KMS-11 (cell line): ENCODE data around the gene ITPRID2.

ENCODE experiments used
- H2AFZ ChIP-seq: fragments of 200-600 bp; sonication (generic); 2 replicates; pipeline ENCODE4 v1.6.1; 2016; ENCODE audit warnings: antibody characterized with exemption, mixed run types, low read depth
- H3K27ac ChIP-seq: fragments of 200-600 bp; sonication (generic); 2 replicates; pipeline ENCODE4 v1.6.1; 2016; ENCODE audit warnings: mild to moderate bottlenecking, mixed run types
- H3K27me3 ChIP-seq: fragments of 200-600 bp; sonication (generic); 2 replicates; pipeline ENCODE4 v1.6.1; 2017; ENCODE audit warnings: mild to moderate bottlenecking, low read depth, mixed run types, moderate library complexity; ENCODE audit not compliant: insufficient read depth
- H3K36me3 ChIP-seq: fragments of 200-600 bp; sonication (generic); 2 replicates; pipeline ENCODE4 v1.6.1; 2017; ENCODE audit warnings: mild to moderate bottlenecking, mixed run types; ENCODE audit not compliant: insufficient read depth
- H3K4me1 ChIP-seq: fragments of 200-600 bp; sonication (generic); 2 replicates; pipeline ENCODE4 v1.6.1; 2016; ENCODE audit warnings: mild to moderate bottlenecking, low read depth, mixed run types; ENCODE audit not compliant: poor library complexity, severe bottlenecking
- H3K4me2 ChIP-seq: fragments of 200-600 bp; sonication (generic); 2 replicates; pipeline ENCODE4 v1.7.0; 2016; ENCODE audit warnings: mild to moderate bottlenecking, mixed run types
- H3K4me3 ChIP-seq: fragments of 200-600 bp; sonication (generic); IDR thresholded peaks from 2 replicates; pipeline ENCODE4 v1.6.1; 2017; ENCODE audit warnings: low read depth, low read length, mixed read lengths; ENCODE audit not compliant: insufficient read depth
- H3K79me2 ChIP-seq: fragments of 200-600 bp; sonication (generic); 2 replicates; pipeline ENCODE4 v1.6.1; 2016; ENCODE audit warnings: low read depth, mixed run types; ENCODE audit not compliant: insufficient read depth
- H3K9ac ChIP-seq: fragments of 200-600 bp; sonication (generic); 2 replicates; pipeline ENCODE4 v1.6.1; 2016; ENCODE audit warnings: mild to moderate bottlenecking, mixed run types
- H4K20me1 ChIP-seq: fragments of 200-600 bp; sonication (generic); 2 replicates; pipeline ENCODE4 v1.6.1; 2016; ENCODE audit warnings: mild to moderate bottlenecking, mixed run types; ENCODE audit not compliant: insufficient read depth
- TF ChIP-seq, protein P1 (sequence below): fragments of 200-600 bp; sonication (generic); conservative IDR thresholded peaks from 2 replicates; pipeline ENCODE4 v1.6.1; 2017; ENCODE audit warnings: low read depth, mild to moderate bottlenecking, antibody characterized with exemption, low read length, moderate library complexity, mixed read lengths

The ITPRID2 gene

DNA sequence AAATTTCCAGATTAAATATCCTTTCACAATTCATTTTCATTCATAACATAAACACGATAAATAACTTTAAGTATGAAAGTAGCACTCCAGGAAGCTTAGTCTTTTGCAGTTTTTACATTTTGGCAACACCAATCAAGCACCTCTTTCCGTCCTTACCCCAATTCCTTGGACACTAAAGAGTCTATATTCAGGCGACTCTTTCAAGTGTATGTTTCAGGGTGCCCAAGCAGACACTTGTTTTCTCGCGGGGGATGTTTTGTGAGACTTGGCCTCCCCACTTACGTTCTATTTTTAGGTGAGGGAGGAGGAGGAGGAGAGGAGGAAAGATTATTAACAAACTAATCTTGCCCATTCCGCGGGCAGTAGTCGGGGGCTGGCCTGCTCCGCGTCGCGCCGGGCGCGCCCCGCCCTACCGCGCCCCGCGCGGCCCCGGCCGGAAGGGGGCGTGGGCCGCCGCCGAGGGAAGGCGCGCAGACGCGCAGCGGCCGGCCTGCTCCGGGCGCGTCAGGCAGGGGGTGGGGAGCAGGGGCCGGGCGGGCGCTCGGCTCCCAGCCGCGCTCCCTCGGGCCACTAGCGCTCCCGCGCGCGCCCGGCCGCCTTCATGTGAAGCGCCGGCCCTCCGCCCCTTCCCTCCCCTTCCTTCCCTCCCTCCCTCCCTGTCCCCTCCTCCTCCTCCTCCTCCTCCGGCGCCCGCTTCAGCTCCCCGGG lies at the start of gene ITPRID2:
Gene ITPRID2 (plus strand): TSS at position 473 of the 708 bp plus-strand sequence. CDS start 337 bp downstream, outside the sequence.
- Histone ChIP-seq H3K36me3 (no peaks in the 10 kb centered on the region), H3K4me2 (peak within 1 kb of the TSS; percentile 81), H4K20me1 (no peaks in the 10 kb centered on the region), H3K79me2 (peaks cover 39% of the 10 kb centered on the region), H3K4me1 (peaks cover 35% of the 10 kb centered on the region), H3K9ac (peak within 1 kb of the TSS; percentile 87), H3K27ac (peak within 1 kb of the TSS; percentile 89), H2AFZ (peak within 1 kb of the TSS; percentile 87), H3K4me3 (peak within 1 kb of the TSS; percentile 63), H3K27me3 (no peaks in the 10 kb centered on the region)
- TF ChIP-seq, protein P1, sequence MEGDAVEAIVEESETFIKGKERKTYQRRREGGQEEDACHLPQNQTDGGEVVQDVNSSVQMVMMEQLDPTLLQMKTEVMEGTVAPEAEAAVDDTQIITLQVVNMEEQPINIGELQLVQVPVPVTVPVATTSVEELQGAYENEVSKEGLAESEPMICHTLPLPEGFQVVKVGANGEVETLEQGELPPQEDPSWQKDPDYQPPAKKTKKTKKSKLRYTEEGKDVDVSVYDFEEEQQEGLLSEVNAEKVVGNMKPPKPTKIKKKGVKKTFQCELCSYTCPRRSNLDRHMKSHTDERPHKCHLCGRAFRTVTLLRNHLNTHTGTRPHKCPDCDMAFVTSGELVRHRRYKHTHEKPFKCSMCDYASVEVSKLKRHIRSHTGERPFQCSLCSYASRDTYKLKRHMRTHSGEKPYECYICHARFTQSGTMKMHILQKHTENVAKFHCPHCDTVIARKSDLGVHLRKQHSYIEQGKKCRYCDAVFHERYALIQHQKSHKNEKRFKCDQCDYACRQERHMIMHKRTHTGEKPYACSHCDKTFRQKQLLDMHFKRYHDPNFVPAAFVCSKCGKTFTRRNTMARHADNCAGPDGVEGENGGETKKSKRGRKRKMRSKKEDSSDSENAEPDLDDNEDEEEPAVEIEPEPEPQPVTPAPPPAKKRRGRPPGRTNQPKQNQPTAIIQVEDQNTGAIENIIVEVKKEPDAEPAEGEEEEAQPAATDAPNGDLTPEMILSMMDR = no peak; the same call in 1 of the 2 replicates

DNA sequence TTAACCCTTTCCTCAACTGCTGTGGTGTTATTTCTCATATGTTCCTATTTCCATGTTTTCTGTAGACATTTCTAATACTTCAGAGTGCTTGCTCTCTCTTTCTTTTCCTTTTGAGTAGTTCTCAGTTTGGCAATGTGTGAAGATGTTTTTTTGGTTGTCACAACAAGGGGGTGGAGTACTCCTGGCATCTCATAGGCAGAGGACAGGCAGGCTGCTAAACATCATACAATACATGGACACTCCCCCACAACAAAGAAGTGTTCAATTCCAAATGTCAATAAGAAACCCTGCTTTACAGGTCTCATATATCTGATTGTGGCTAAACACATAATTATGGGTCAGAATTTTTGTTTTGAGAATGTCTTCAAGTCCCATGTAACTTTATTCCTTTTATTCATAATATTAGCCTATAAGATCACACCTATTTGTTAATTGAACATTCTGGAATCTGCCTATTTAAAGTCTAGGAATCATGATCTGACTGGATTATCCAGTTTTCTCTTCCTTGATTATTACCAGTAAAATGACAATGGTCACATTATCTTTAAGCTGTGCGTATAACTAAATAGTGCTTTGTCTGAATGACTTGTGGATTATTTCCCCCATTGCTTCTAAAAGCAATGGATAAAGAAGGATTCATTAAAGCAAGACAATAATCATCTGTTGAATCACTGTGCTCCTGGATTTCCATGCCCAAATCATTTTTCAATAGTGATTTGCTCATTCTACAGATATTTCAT lies 46.8 kb upstream of the ITPRID2 start:
- Histone ChIP-seq H3K36me3 (no peaks in the 10 kb centered on the region), H3K4me2 (no peak overlapping the region), H2AFZ (no peak overlapping the region), H3K4me1 (no peaks in the 10 kb centered on the region), H4K20me1 (no peaks in the 10 kb centered on the region), H3K9ac (no peak overlapping the region), H3K27ac (no peak overlapping the region), H3K27me3 (no peaks in the 10 kb centered on the region), H3K79me2 (no peaks in the 10 kb centered on the region), H3K4me3 (no peak overlapping the region)
- TF ChIP-seq, protein P1 = no peak

DNA sequence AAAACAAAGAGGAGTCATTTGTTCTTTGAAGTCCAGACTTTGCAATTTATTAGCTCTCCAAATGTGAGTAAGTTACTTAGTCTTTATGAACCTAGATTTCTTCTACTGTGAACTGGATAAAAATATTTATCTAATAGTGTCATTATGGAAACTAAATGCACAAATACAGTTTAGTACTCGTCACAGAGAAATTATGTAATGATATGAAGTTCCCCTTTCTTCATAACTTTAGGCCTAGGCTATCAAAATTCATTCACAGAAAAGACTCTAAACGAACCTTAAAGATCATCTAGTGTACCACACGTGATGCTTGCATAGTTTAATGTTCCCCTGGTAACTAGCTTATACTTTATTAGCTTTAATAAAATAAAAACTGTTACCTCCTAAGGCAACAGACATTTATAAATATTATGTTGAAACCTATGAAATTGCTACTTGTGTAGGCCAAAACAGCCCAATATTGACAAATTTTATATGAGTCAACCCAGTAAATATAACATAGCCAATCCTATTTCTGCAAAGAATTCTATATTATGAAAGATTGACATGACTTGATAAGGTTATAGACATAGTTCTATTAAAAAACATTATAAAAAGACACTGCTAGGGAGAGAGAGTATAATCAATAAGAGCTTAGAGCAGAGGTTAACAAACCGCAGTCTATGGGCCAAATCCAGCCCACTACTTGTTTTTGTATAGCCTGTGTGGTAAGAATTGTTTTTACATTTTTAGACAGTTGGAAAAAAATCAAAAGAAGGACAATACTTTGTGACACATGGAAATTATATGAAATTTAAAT lies 44.9 kb upstream of the ITPRID2 start:
- H3K4me3 ChIP-seq = no peak overlapping the region
- H3K36me3 ChIP-seq = no peaks in the 10 kb centered on the region
- TF ChIP-seq, protein P1 = no peak
- H4K20me1 ChIP-seq = no peaks in the 10 kb centered on the region
- H3K27ac ChIP-seq = no peak overlapping the region
- H3K9ac ChIP-seq = no peak overlapping the region
- no peak overlapping the region for H2AFZ ChIP-seq
- no peaks in the 10 kb centered on the region for H3K79me2 ChIP-seq
- H3K27me3 ChIP-seq = no peaks in the 10 kb centered on the region
- H3K4me1 ChIP-seq = no peaks in the 10 kb centered on the region
- H3K4me2 ChIP-seq = no peak overlapping the region

DNA sequence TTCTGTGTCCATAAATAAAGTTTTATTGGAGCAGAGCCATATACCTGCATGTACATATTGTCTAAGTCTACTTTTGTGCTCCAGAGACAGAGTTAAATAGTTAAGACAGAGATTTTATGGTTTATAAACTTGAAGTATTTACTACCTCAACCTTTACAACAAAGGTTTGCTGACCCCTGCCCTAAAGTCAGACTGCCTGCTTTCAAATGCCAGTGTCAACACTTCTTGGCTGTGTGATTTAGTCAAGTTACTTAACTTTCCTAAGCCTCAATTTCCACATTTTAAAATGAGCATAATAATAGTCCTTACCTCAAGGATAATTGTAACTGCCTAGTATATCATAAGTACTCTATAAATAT lies 44.4 kb upstream of the ITPRID2 start:
- Histone ChIP-seq H3K79me2 (no peaks in the 10 kb centered on the region), H4K20me1 (no peaks in the 10 kb centered on the region), H3K4me2 (no peak overlapping the region), H3K36me3 (no peaks in the 10 kb centered on the region), H3K4me1 (no peaks in the 10 kb centered on the region), H3K27me3 (no peaks in the 10 kb centered on the region), H3K27ac (no peak overlapping the region), H3K4me3 (no peak overlapping the region), H3K9ac (no peak overlapping the region), H2AFZ (no peak overlapping the region)
- TF ChIP-seq, protein P1 = no peak
